GM21447 (cell line): ENCODE data around the gene INHBE.

Experiments used
- ATAC-seq: cut with Tn5 transposase; IDR thresholded peaks from one replicate; pipeline ENCODE4 v1.9.1; 2021; ENCODE audit not compliant: unreplicated experiment

Gene INHBE

GRCh38 chr12:57474862-57475261 lies 19.8 kb downstream of the INHBE start:
- ATAC-seq, result no peak

GRCh38 chr12:57475271-57476161 lies 20.4 kb downstream of the INHBE start:
- ATAC-seq, result peak; percentile 9

GRCh38 chr12:57476162-57476992 lies 21.3 kb downstream of the INHBE start:
- ATAC-seq, result peak; percentile 36

- ATAC-seq, result no peak
Observed at GRCh38 chr12:57476993-57477709, 22.0 kb downstream of the INHBE start.

GRCh38 chr12:57477710-57478681 lies 22.9 kb downstream of the INHBE start:
- ATAC-seq, result peak; percentile 37

GRCh38 chr12:57479043-57479375 lies 23.9 kb downstream of the INHBE start:
- ATAC-seq, result no peak

- ATAC-seq, result peak; percentile 30
Observed at GRCh38 chr12:57479376-57480115, 24.4 kb downstream of the INHBE start, which contains the start of gene ARHGAP9. ARHGAP9 (minus strand) TSS chr12:57479866; CDS start chr12:57479406, 460 bp downstream.

GRCh38 chr12:57481671-57482070 lies 26.6 kb downstream of the INHBE start:
- ATAC-seq, result no peak

- no peak for ATAC-seq
Observed at GRCh38 chr12:57483466-57483865, 28.4 kb downstream of the INHBE start.

GRCh38 chr12:57485695-57486094 lies 30.6 kb downstream of the INHBE start:
- ATAC-seq, result no peak

- ATAC-seq, result no peak
Observed at GRCh38 chr12:57487055-57487596, 32.0 kb downstream of the INHBE start.

- ATAC-seq, result peak; percentile 97
Observed at GRCh38 chr12:57487597-57488401, 32.7 kb downstream of the INHBE start, which contains the start of gene MARS1. MARS1 (plus strand) TSS chr12:57488068; CDS start chr12:57488091, 23 bp downstream.

GRCh38 chr12:57488402-57489156 lies 33.5 kb downstream of the INHBE start:
- ATAC-seq, result no peak

GRCh38 chr12:57489157-57489641 lies 34.1 kb downstream of the INHBE start:
- no peak for ATAC-seq

- no peak for ATAC-seq
Observed at GRCh38 chr12:57490126-57490525, 35.0 kb downstream of the INHBE start.

GRCh38 chr12:57491393-57492280 lies 36.5 kb downstream of the INHBE start:
- ATAC-seq, result no peak
